Hepatocyte (in vitro differentiated cells): ENCODE data around the gene BRD2. TPM values are rescaled to one million over a fixed set of nuclear protein-coding genes. Genes with fewer than 3 reads are reported as not detected.
A peak's percentile ranks its signal among the peaks of the same experiment; 100 is the strongest.

Experiments used
- DNase-seq: peaks from one replicate; pipeline ENCODE4 v3.0.0-alpha.2; 2016; ENCODE audit warnings: low spot score
- H2AFZ ChIP-seq: fragments of 200-600 bp; sonication (generic); 2 replicates; pipeline ENCODE4 v1.6.0; 2016; ENCODE audit warnings: antibody characterized with exemption, mild to moderate bottlenecking
- H3K27ac ChIP-seq: fragments of 200-600 bp; sonication (generic); 2 replicates; pipeline ENCODE4 v1.5.1; 2016; ENCODE audit warnings: mild to moderate bottlenecking
- H3K27me3 ChIP-seq: fragments of 200-600 bp; sonication (generic); 2 replicates; pipeline ENCODE4 v1.6.1; 2016
- H3K36me3 ChIP-seq: fragments of 200-600 bp; sonication (generic); replicated peaks from 2 replicates; pipeline ENCODE4 v1.5.1; 2016; ENCODE audit warnings: low read depth; ENCODE audit not compliant: insufficient read depth
- H3K4me1 ChIP-seq: fragments of 200-600 bp; sonication (generic); 2 replicates; pipeline ENCODE4 v1.5.1; 2016; ENCODE audit warnings: mild to moderate bottlenecking, moderate library complexity; ENCODE audit not compliant: insufficient read depth
- H3K4me2 ChIP-seq: fragments of 200-600 bp; sonication (generic); 2 replicates; pipeline ENCODE4 v1.6.0; 2016
- H3K4me3 ChIP-seq: fragments of 200-600 bp; sonication (generic); 2 replicates; pipeline ENCODE4 v1.5.1; 2016; ENCODE audit warnings: mild to moderate bottlenecking
- H3K79me2 ChIP-seq: fragments of 200-600 bp; sonication (generic); 2 replicates; pipeline ENCODE4 v1.6.0; 2017; ENCODE audit warnings: mild to moderate bottlenecking
- H3K9me2 ChIP-seq: fragments of 200-600 bp; sonication (generic); replicated peaks from 2 replicates; pipeline ENCODE4 v1.6.0; 2017; ENCODE audit warnings: mild to moderate bottlenecking; ENCODE audit not compliant: insufficient read depth
- H3K9me3 ChIP-seq: fragments of 200-600 bp; sonication (generic); 2 replicates; pipeline ENCODE4 v1.5.1; 2016; ENCODE audit warnings: low read depth, mild to moderate bottlenecking
- H4K20me1 ChIP-seq: fragments of 200-600 bp; sonication (generic); 2 replicates; pipeline ENCODE4 v1.6.0; 2016; ENCODE audit warnings: mild to moderate bottlenecking; ENCODE audit not compliant: insufficient read depth, poor library complexity, severe bottlenecking
- CTCF ChIP-seq: fragments of 200-600 bp; sonication (generic); IDR thresholded peaks from 2 replicates; pipeline ENCODE4 v1.5.1; 2016; ENCODE audit warnings: antibody characterized with exemption, mild to moderate bottlenecking; ENCODE audit not compliant: poor library complexity
- EZH2 ChIP-seq: fragments of 200-600 bp; sonication (generic); IDR thresholded peaks from 2 replicates; pipeline ENCODE4 v1.6.1; 2016; ENCODE audit warnings: antibody characterized with exemption, mild to moderate bottlenecking, borderline replicate concordance
- EZH2phosphoT487 ChIP-seq: fragments of 200-600 bp; sonication (generic); IDR thresholded peaks from one replicate; pipeline ENCODE4 v1.6.1; 2018; ENCODE audit warnings: antibody characterized with exemption, mild to moderate bottlenecking, low read depth, moderate library complexity; ENCODE audit not compliant: unreplicated experiment, severe bottlenecking
- WGBS: methylation state at CpG from one replicate; pipeline ENCODE4 v1.1.6; 2016; ENCODE audit warnings: low lambda C conversion rate; ENCODE audit errors: missing lambda C conversion rate; 5-methylcytosine and 5-hydroxymethylcytosine counted together
- polyA plus RNA-seq: library from polyadenylated mRNA; unstranded; fragments of >200 nt; fragmentation: Nextera tagmentation; extraction: Ambion mirVana; gene quantifications from 2 replicates; pipeline ENCODE4 v1.2.1, GENCODE V29; 2016
- total RNA-seq: library from RNA; depleted of rRNA; stranded (reverse); fragments of >200 nt; gene quantifications from 2 replicates; pipeline ENCODE4 v1.2.3, GENCODE V29; 2014

The BRD2 gene
- total and polyA plus RNA-seq, 2 experiments from 2014 or later, result 106 to 133 TPM

GRCh38 chr6:32969685-32970412, 1.5 kb downstream of the BRD2 start:
- Histone ChIP-seq H2AFZ (no peak overlapping the region), H3K4me1 (peaks cover 17% of the 10 kb centered on the region), H3K9me2 (no peaks in the 10 kb centered on the region), H3K36me3 (no peaks in the 10 kb centered on the region), H3K4me2 (peak overlapping the region; percentile 89), H3K4me3 (peak overlapping the region; percentile 69), H3K9me3 (no peaks in the 10 kb centered on the region), H3K79me2 (peaks cover 74% of the 10 kb centered on the region), H3K27me3 (no peaks in the 10 kb centered on the region), H3K27ac (peak overlapping the region; percentile 100), H4K20me1 (peaks cover 31% of the 10 kb centered on the region)
- 0% methylated on average over 17 of the region's 19 CpGs for WGBS
- DNase-seq, result peak; percentile 86
- TF ChIP-seq EZH2 (no peak), CTCF (peak; percentile 31), EZH2phosphoT487 (no peak)

GRCh38 chr6:32970413-32971241, 2.2 kb downstream of the BRD2 start:
- H3K9me3 ChIP-seq, result no peaks in the 10 kb centered on the region
- 0% methylated on average over 22 of the region's 43 CpGs for WGBS
- H2AFZ ChIP-seq, result no peak overlapping the region
- DNase-seq, result peak; percentile 95
- H3K4me3 ChIP-seq, result peak overlapping the region; percentile 69
- peak overlapping the region; percentile 100 for H3K27ac ChIP-seq
- H3K4me1 ChIP-seq, result peaks cover 21% of the 10 kb centered on the region
- peaks cover 74% of the 10 kb centered on the region for H3K79me2 ChIP-seq
- no peak for TF ChIP-seq CTCF
- TF ChIP-seq EZH2, result no peak
- TF ChIP-seq EZH2phosphoT487, result no peak
- no peaks in the 10 kb centered on the region for H3K9me2 ChIP-seq
- H3K27me3 ChIP-seq, result no peaks in the 10 kb centered on the region
- H3K36me3 ChIP-seq, result no peaks in the 10 kb centered on the region
- H3K4me2 ChIP-seq, result peak overlapping the region; percentile 89
- peaks cover 39% of the 10 kb centered on the region for H4K20me1 ChIP-seq

GRCh38 chr6:32971242-32971580, 2.8 kb downstream of the BRD2 start:
- Histone ChIP-seq H3K79me2 (peaks cover 74% of the 10 kb centered on the region), H3K4me3 (peak overlapping the region; percentile 69), H3K27ac (peak overlapping the region; percentile 100), H3K9me3 (no peaks in the 10 kb centered on the region), H3K9me2 (no peaks in the 10 kb centered on the region), H3K27me3 (no peaks in the 10 kb centered on the region), H3K36me3 (no peaks in the 10 kb centered on the region), H4K20me1 (peaks cover 45% of the 10 kb centered on the region), H3K4me2 (peak overlapping the region; percentile 89), H3K4me1 (peaks cover 21% of the 10 kb centered on the region), H2AFZ (no peak overlapping the region)
- TF ChIP-seq EZH2phosphoT487 (no peak), CTCF (no peak), EZH2 (no peak)
- WGBS, result under 1% methylated on average over 15 of the region's 15 CpGs
- DNase-seq, result no peak
